Fibroblast of lung (primary cell): ENCODE data around the gene CREBL2. TPM values are rescaled to one million over a fixed set of nuclear protein-coding genes. Genes with fewer than 3 reads are reported as not detected.
A peak's percentile ranks its signal among the peaks of the same experiment; 100 is the strongest.
"Not testable (repeated sequence)": the region's sequence is repeated elsewhere in the genome, so short reads cannot be mapped to it uniquely, and the experiment has no call there.

ENCODE experiments used
- DNase-seq, 2 donors: peaks; one replicate each; pipeline versions ENCODE4 v3.0.0 to v3.0.0-alpha.2; 2010; ENCODE audit warnings: low read depth in 2 of 2
- H2AFZ ChIP-seq: 2 replicates; pipeline ENCODE4 v1.5.1; 2012; ENCODE audit warnings: low read length, control low read depth, inconsistent platforms
- H3K27ac ChIP-seq: 2 replicates; pipeline ENCODE4 v1.5.1; 2011; ENCODE audit warnings: low read length, control low read depth; ENCODE audit not compliant: insufficient read depth
- H3K27me3 ChIP-seq: 2 replicates; pipeline ENCODE4 v1.5.1; 2011; ENCODE audit warnings: mild to moderate bottlenecking, low read length; ENCODE audit not compliant: control insufficient read depth, insufficient read depth
- H3K36me3 ChIP-seq: 2 replicates; pipeline ENCODE4 v1.5.1; 2011; ENCODE audit warnings: low read length; ENCODE audit not compliant: control insufficient read depth, insufficient read depth
- H3K4me1 ChIP-seq: 2 replicates; pipeline ENCODE4 v1.5.1; 2011; ENCODE audit warnings: low read length; ENCODE audit not compliant: control insufficient read depth, insufficient read depth; ENCODE audit errors: extremely low read depth
- H3K4me2 ChIP-seq: 2 replicates; pipeline ENCODE4 v1.5.1; 2011; ENCODE audit warnings: low read length, control low read depth; ENCODE audit not compliant: insufficient read depth; ENCODE audit errors: extremely low read depth
- H3K4me3 ChIP-seq, 4 experiments: fragments of 200-600 bp in 1 of 4; sonication (generic) in 1 of 4; replicated peaks in 1 of 4; 2 replicates each; pipeline ENCODE4 v1.5.1; 2011 to 2016; ENCODE audit warnings: low read length in 4 of 4, low read depth in 3 of 4, mild to moderate bottlenecking in 3 of 4, control low read depth in 2 of 4, inconsistent platforms in 1 of 4, mixed read lengths in 1 of 4; ENCODE audit not compliant: insufficient read depth in 1 of 4; ENCODE audit errors: control extremely low read depth in 1 of 4
- H3K79me2 ChIP-seq: 2 replicates; pipeline ENCODE4 v1.5.1; 2012; ENCODE audit warnings: mild to moderate bottlenecking, low read length, inconsistent platforms; ENCODE audit not compliant: control insufficient read depth, insufficient read depth
- H3K9ac ChIP-seq: 2 replicates; pipeline ENCODE4 v1.5.1; 2011; ENCODE audit warnings: mild to moderate bottlenecking, low read length, control low read depth; ENCODE audit not compliant: insufficient read depth
- H3K9me3 ChIP-seq: 2 replicates; pipeline ENCODE4 v1.5.1; 2012; ENCODE audit warnings: low read depth, low read length; ENCODE audit not compliant: control insufficient read depth, insufficient read depth
- H4K20me1 ChIP-seq: 2 replicates; pipeline ENCODE4 v1.5.1; 2011; ENCODE audit warnings: low read length; ENCODE audit not compliant: control insufficient read depth, insufficient read depth; ENCODE audit errors: extremely low read depth
- EZH2 ChIP-seq: IDR thresholded peaks from 2 replicates; pipeline ENCODE4 v1.5.1; 2012; ENCODE audit warnings: low read length, control low read depth, mild to moderate bottlenecking; ENCODE audit errors: missing control alignments
- polyA plus RNA-seq, 2 donors: library from polyadenylated mRNA; depleted of rRNA in 1 of 2; stranded (reverse) in 1 of 2; unstranded in 1 of 2; fragments of >200 nt; gene quantifications; 2 replicates each; pipeline ENCODE4 v1.2.1, GENCODE V29; 2011 to 2012; ENCODE audit warnings: missing spikeins in 1 of 2
- total RNA-seq: library from RNA; depleted of rRNA; stranded (reverse); fragments of >200 nt; gene quantifications from 2 replicates; pipeline ENCODE4 v1.2.1, GENCODE V29; 2014
- TF ChIP-seq, protein P1 (sequence below), 2 donors: IDR thresholded peaks in 1 of 2; conservative IDR thresholded peaks in 1 of 2; 1 replicate in 1 of 2; 2 replicates in 1 of 2; pipeline ENCODE4 v1.5.1; 2011 to 2012; ENCODE audit warnings: low read length in 2 of 2, control low read depth in 1 of 2, inconsistent platforms in 1 of 2, low read depth in 1 of 2, mild to moderate bottlenecking in 1 of 2

CREBL2 gene
- total and polyA plus RNA-seq, 2 donors (not counting 1 experiment from before 2014, with no cell fraction given): 35.9 to 59.5 TPM

DNA sequence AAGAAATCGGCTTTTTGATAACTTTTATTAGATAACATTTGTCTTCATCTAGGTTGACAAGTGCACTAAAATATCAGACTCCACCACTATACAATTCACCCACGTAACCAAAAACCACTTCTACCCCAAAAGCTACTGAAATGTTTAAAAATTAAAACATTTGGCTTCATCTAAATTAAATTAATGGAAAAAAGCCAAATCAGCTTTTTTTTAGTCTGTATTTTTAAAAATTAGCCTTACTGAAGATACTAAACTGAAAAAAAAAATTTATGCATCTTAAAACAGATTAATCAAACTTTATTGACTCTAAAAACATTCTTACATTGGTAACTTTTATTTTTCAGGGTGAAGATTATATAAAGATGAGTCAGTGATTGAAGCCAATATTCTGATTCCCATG, 30.0 kb downstream of the CREBL2 start:
- no peak overlapping the region for H3K4me2 ChIP-seq
- no peak for DNase-seq
- no peak overlapping the region for H3K27ac ChIP-seq
- TF ChIP-seq, protein P1, sequence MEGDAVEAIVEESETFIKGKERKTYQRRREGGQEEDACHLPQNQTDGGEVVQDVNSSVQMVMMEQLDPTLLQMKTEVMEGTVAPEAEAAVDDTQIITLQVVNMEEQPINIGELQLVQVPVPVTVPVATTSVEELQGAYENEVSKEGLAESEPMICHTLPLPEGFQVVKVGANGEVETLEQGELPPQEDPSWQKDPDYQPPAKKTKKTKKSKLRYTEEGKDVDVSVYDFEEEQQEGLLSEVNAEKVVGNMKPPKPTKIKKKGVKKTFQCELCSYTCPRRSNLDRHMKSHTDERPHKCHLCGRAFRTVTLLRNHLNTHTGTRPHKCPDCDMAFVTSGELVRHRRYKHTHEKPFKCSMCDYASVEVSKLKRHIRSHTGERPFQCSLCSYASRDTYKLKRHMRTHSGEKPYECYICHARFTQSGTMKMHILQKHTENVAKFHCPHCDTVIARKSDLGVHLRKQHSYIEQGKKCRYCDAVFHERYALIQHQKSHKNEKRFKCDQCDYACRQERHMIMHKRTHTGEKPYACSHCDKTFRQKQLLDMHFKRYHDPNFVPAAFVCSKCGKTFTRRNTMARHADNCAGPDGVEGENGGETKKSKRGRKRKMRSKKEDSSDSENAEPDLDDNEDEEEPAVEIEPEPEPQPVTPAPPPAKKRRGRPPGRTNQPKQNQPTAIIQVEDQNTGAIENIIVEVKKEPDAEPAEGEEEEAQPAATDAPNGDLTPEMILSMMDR (conservative IDR thresholded peaks at IDR 0.05 in 1 of 2, IDR thresholded peaks at IDR 0.05 in 1 of 2; ENCODE audit: low read depth in 1 of 2, low read length in 2 of 2): no peak
- no peak for TF ChIP-seq EZH2
- no peaks in the 10 kb centered on the region for H4K20me1 ChIP-seq
- no peak overlapping the region for H3K4me3 ChIP-seq
- no peaks in the 10 kb centered on the region for H3K9me3 ChIP-seq
- peaks cover 1% of the 10 kb centered on the region for H3K36me3 ChIP-seq
- peaks cover 3% of the 10 kb centered on the region for H3K4me1 ChIP-seq
- H3K79me2 ChIP-seq: no peaks in the 10 kb centered on the region
- H3K27me3 ChIP-seq: no peaks in the 10 kb centered on the region
- no peak overlapping the region for H2AFZ ChIP-seq
- no peak overlapping the region for H3K9ac ChIP-seq

DNA sequence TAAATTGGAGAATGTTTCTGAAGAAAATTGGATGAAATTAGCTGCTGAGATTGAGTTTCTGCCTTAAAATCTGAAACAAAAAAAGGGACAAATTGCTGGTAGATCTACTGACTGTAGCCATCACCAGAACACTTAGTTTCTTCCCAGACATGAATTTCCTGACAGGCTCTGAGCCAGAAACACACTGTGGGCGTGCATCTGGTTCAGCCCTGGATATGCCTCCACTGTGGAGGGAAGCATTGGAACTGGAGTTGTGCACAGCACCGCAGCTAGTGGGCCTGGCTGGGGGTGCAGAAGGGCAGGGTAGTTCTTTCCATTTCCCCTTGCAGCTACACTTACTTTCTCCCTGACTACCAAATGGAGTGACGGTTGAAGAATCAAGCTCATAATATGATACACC, 31.2 kb downstream of the CREBL2 start:
- Histone ChIP-seq H3K9ac (no peak overlapping the region), H3K9me3 (no peaks in the 10 kb centered on the region), H3K79me2 (no peaks in the 10 kb centered on the region), H3K27ac (no peak overlapping the region), H4K20me1 (no peaks in the 10 kb centered on the region), H3K36me3 (no peaks in the 10 kb centered on the region), H3K27me3 (no peaks in the 10 kb centered on the region), H3K4me3 (no peak overlapping the region), H2AFZ (no peak overlapping the region), H3K4me2 (no peak overlapping the region), H3K4me1 (peaks cover 3% of the 10 kb centered on the region)
- TF ChIP-seq, protein P1 (conservative IDR thresholded peaks at IDR 0.05 in 1 of 2, IDR thresholded peaks at IDR 0.05 in 1 of 2; ENCODE audit: low read depth in 1 of 2, low read length in 2 of 2): no peak
- no peak for TF ChIP-seq EZH2
- no peak for DNase-seq

DNA sequence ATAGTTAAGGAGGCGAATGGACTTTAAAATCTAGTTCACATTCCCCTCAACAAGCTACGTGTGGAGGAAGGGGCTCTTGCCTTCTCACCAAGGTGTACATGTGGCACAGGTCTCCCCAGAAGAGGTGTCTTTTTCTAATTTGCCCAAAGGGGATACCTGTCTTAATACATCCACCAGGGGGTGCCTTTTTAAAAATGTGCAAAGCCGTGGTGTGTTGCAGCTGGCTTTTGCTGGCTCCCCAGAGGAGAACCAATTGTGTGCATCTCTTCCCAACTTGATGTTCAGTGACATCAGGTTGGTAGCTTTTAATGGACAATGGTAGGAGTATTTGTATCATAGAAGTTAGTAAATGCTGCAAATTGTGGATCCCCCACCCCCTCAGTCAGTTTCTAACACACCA, 33.8 kb downstream of the CREBL2 start:
- Histone ChIP-seq H3K4me3 (no peak overlapping the region), H3K27me3 (no peaks in the 10 kb centered on the region), H4K20me1 (no peaks in the 10 kb centered on the region), H3K36me3 (no peaks in the 10 kb centered on the region), H3K79me2 (no peaks in the 10 kb centered on the region), H3K4me1 (peaks cover 3% of the 10 kb centered on the region), H3K9ac (no peak overlapping the region), H3K4me2 (peak overlapping the region; percentile 9), H3K9me3 (no peaks in the 10 kb centered on the region), H2AFZ (no peak overlapping the region), H3K27ac (peak overlapping the region; percentile 1)
- peak; percentile 33 for DNase-seq
- TF ChIP-seq, protein P1 (conservative IDR thresholded peaks at IDR 0.05 in 1 of 2, IDR thresholded peaks at IDR 0.05 in 1 of 2; ENCODE audit: low read depth in 1 of 2, low read length in 2 of 2): peak; percentile 44 to 50
- TF ChIP-seq EZH2: no peak

DNA sequence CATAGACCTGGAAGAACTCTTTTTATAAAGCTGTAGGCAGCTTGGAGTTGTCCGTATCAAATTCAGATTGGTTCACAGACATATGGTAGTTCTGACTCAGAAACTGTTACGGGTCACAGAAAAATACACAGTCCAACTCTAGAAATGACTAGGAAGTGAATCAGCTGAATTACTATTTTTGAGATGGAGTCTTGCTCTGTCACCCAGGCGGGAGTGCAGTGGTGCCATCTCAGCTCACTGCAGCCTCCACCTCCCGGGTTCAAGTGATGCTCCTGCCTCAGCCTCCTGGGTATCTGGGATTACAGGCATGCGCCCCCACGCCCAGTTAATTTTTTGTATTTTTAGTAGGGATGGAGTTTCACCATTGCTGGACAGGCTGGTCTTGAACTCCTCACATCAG, 34.3 kb downstream of the CREBL2 start:
- not testable (repeated sequence) for H3K9ac ChIP-seq, H2AFZ ChIP-seq, H3K4me3 ChIP-seq

More for the DNA sequence above, 34.3 kb downstream of the CREBL2 start:
- H3K27me3 ChIP-seq, H3K9me3 ChIP-seq, H3K79me2 ChIP-seq, H3K36me3 ChIP-seq, H3K4me2 ChIP-seq, H4K20me1 ChIP-seq, H3K4me1 ChIP-seq: not testable (repeated sequence)
- peak overlapping the region; percentile 33 for H3K27ac ChIP-seq
- peak; percentile 74 to 83 for DNase-seq
